A549 (cell line): Measurements from ENCODE around the gene MED13L. TPM values are rescaled to one million over a fixed set of nuclear protein-coding genes. Genes with fewer than 3 reads are reported as not detected.

Experiments used
- ATAC-seq, 2 experiments: fragments of 200-7000 bp in 1 of 2; fragments of >200 bp in 1 of 2; cut with Nextera tagmentation in 1 of 2; cut with Tn5 transposase in 1 of 2; 3 replicates each; pipeline versions ENCODE4 v1.8.0 to v1.9.1; 2018 to 2020; ENCODE audit warnings: mild to moderate bottlenecking in 1 of 2, moderate library complexity in 1 of 2
- CTCF ChIA-PET: fragments of 300-600 bp; sonication (Branson Sonifier 250); formaldehyde crosslinking; extraction: SDS; loops from one replicate; lab custom pipeline; 2021; ENCODE audit warnings: antibody characterized with exemption, inconsistent platforms; lab: Yijun Ruan, JAX
- POLR2A ChIA-PET: fragments of 350-600 bp; formaldehyde crosslinking; extraction: SDS; loops from one replicate; lab custom pipeline; 2021; ENCODE audit warnings: antibody characterized with exemption, inconsistent platforms; lab: Yijun Ruan, JAX
- DNase-seq, 2 experiments: peaks; one replicate each; pipeline versions ENCODE4 v3.0.0 to v3.0.0-alpha.2; 2011 to 2016; ENCODE audit warnings: low read depth in 1 of 2, low spot score in 1 of 2
- FAIRE-seq: peaks from 2 replicates; lab custom pipeline; 2011; peaks lifted over from hg19 to GRCh38; lab: Jason Lieb, UNC
- H3K27ac ChIP-seq, 2 experiments: fragments of >200 bp; sonication (Bioruptor Twin); formaldehyde crosslinking; 3 replicates each; pipeline ENCODE4 v1.5.1; 2016 to 2017
- H3K4me1 ChIP-seq: fragments of >200 bp; sonication (Bioruptor Twin); formaldehyde crosslinking; 3 replicates; pipeline ENCODE4 v1.6.1; 2016
- H3K4me2 ChIP-seq: fragments of >200 bp; sonication (Bioruptor Twin); formaldehyde crosslinking; 3 replicates; pipeline ENCODE4 v1.6.1; 2016
- H3K4me3 ChIP-seq: fragments of >200 bp; sonication (Bioruptor Twin); formaldehyde crosslinking; 3 replicates; pipeline ENCODE4 v1.5.1; 2016
- H3K9me3 ChIP-seq: fragments of >200 bp; sonication (Bioruptor Twin); formaldehyde crosslinking; 3 replicates; pipeline ENCODE4 v1.6.1; 2016
- CBX8 ChIP-seq: fragments of 200-600 bp; sonication (generic); IDR thresholded peaks from 2 replicates; pipeline ENCODE4 v1.6.1; 2016
- CHD4 ChIP-seq: fragments of 200-600 bp; sonication (generic); IDR thresholded peaks from 2 replicates; pipeline ENCODE4 v1.6.1; 2016; ENCODE audit warnings: antibody characterized with exemption, mild to moderate bottlenecking, borderline replicate concordance
- CTCF ChIP-seq: fragments of >200 bp; sonication (Bioruptor Twin); formaldehyde crosslinking; IDR thresholded peaks from 3 replicates; pipeline ENCODE4 v1.5.1; 2016
- EHF ChIP-seq: fragments of 250-450 bp; sonication (Bioruptor Pico); IDR thresholded peaks from 2 replicates; pipeline ENCODE4 v1.5.0; 2020; ENCODE audit warnings: mild to moderate bottlenecking
- EP300 ChIP-seq, 2 experiments: fragments of >200 bp; sonication (Bioruptor Twin); formaldehyde crosslinking; IDR thresholded peaks; 2 replicates in 1 of 2; 3 replicates in 1 of 2; pipeline ENCODE4 v1.6.1; 2016 to 2017
- HDAC2 ChIP-seq: fragments of 200-600 bp; sonication (generic); IDR thresholded peaks from 2 replicates; pipeline ENCODE4 v1.6.1; 2016
- HMGXB4 ChIP-seq: fragments of 250-450 bp; sonication (Bioruptor Pico); IDR thresholded peaks from 2 replicates; pipeline ENCODE4 v1.5.0; 2021; ENCODE audit warnings: mild to moderate bottlenecking, moderate library complexity, borderline replicate concordance
- JUN ChIP-seq, 2 experiments: fragments of >200 bp; sonication (Bioruptor Twin); formaldehyde crosslinking; IDR thresholded peaks; 2 replicates in 1 of 2; 3 replicates in 1 of 2; pipeline ENCODE4 v1.6.1; 2016 to 2017
- KDM1A ChIP-seq: fragments of 200-600 bp; sonication (generic); IDR thresholded peaks from 2 replicates; pipeline ENCODE4 v1.6.1; 2016; ENCODE audit warnings: low read depth, mild to moderate bottlenecking
- MAFK ChIP-seq: fragments of 450-650 bp; IDR thresholded peaks from 2 replicates; pipeline ENCODE4 v1.6.1; 2014; ENCODE audit not compliant: partially characterized antibody
- MYC ChIP-seq: IDR thresholded peaks from 2 replicates; pipeline ENCODE4 v1.6.1; 2012; ENCODE audit warnings: mild to moderate bottlenecking, inconsistent platforms, low read length, improper control_type of control experiment, borderline replicate concordance
- NR3C1 ChIP-seq: fragments of >200 bp; sonication (Bioruptor Twin); formaldehyde crosslinking; IDR thresholded peaks from 3 replicates; pipeline ENCODE4 v1.6.1; 2017
- PHF8 ChIP-seq: fragments of 200-600 bp; sonication (generic); IDR thresholded peaks from 2 replicates; pipeline ENCODE4 v1.6.1; 2016; ENCODE audit warnings: low read depth, mild to moderate bottlenecking, antibody characterized with exemption, moderate library complexity, borderline replicate concordance
- ZC3H11A ChIP-seq: fragments of 450-650 bp; IDR thresholded peaks from 2 replicates; pipeline ENCODE4 v1.6.1; 2014; ENCODE audit warnings: antibody characterized with exemption, mild to moderate bottlenecking
- ZFP36 ChIP-seq: fragments of 450-650 bp; IDR thresholded peaks from 2 replicates; pipeline ENCODE4 v1.6.1; 2014; ENCODE audit warnings: borderline replicate concordance; ENCODE audit not compliant: partially characterized antibody
- WGBS: methylation state at CpG from one replicate; pipeline ENCODE4 v1.1.6; 2017; ENCODE audit errors: missing lambda C conversion rate; 5-methylcytosine and 5-hydroxymethylcytosine counted together
- polyA plus RNA-seq, 4 experiments: library from polyadenylated mRNA; depleted of rRNA in 3 of 4; stranded (reverse); fragments of >200 nt; fragmentation: RNase III in 1 of 4; extraction: RNeasy Plus Mini Kit Qiagen cat#74134 plus additional on column Dnase treatment in 1 of 4; gene quantifications; 2 replicates in 3 of 4; 3 replicates in 1 of 4; pipeline ENCODE4 v1.2.3, GENCODE V29; 2011 to 2017
- TF ChIP-seq, protein P1 (sequence below): fragments of 250-450 bp; sonication (Bioruptor Pico); IDR thresholded peaks from 2 replicates; pipeline ENCODE4 v1.5.0; 2020; ENCODE audit warnings: low read depth, mild to moderate bottlenecking, moderate library complexity
- TF ChIP-seq, protein P2 (sequence below): fragments of 150-350 bp; IDR thresholded peaks from 2 replicates; pipeline ENCODE4 v1.6.1; 2014; ENCODE audit warnings: low read depth, mild to moderate bottlenecking, low read length
- TF ChIP-seq, protein P3 (sequence below): IDR thresholded peaks from 2 replicates; pipeline ENCODE4 v1.6.1; 2012; ENCODE audit warnings: low read depth, borderline replicate concordance

MED13L gene
- polyA plus RNA-seq, 2 of the 4 experiments (the other 2 are of a cell fraction): 23.2 to 134 TPM

DNA sequence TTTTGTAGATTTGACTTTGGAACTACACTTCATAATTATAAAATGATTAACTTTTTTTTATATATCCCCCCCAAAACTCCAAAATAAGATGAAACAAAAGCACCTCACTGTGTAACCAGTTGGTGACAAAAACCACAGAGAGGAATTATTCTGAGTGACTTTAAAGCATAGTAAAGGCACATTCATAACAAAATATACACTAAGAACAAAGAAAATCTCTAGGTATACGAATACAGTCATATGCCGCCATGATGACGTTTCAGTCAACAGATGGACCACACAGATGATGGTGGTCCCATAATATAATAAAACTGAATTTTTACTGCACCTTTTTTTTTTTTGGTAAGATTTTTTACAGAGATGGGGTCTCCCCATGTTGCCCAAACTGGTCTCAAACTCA is 70.7 kb downstream of the MED13L start:
- DNase-seq (no peak), ATAC-seq (no peak), FAIRE-seq (no peak)
- ChIA-PET POLR2A (no interaction called here), CTCF (no interaction called here)
- 93% methylated on average over 3 of the region's 3 CpGs for WGBS
- no peak overlapping the region for H3K27ac ChIP-seq
- TF ChIP-seq, protein P1, sequence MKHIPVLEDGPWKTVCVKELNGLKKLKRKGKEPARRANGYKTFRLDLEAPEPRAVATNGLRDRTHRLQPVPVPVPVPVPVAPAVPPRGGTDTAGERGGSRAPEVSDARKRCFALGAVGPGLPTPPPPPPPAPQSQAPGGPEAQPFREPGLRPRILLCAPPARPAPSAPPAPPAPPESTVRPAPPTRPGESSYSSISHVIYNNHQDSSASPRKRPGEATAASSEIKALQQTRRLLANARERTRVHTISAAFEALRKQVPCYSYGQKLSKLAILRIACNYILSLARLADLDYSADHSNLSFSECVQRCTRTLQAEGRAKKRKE (CRISPR knock-in tag): no peak
- TF ChIP-seq PHF8: no peak
- no peak for TF ChIP-seq NR3C1
- no peak for TF ChIP-seq CTCF
- TF ChIP-seq CBX8: no peak
- no peak overlapping the region for H3K4me2 ChIP-seq
- H3K4me1 ChIP-seq: peaks cover 16% of the 10 kb centered on the region; the same call in 2 of the 3 replicates
- no peak overlapping the region for H3K4me3 ChIP-seq
- H3K9me3 ChIP-seq: no peaks in the 10 kb centered on the region

GRCh38 chr12:116204785-116205184 is 72.7 kb downstream of the MED13L start:
- CTCF ChIA-PET: interaction anchor here (0.8 to 1.8 kb wide), 5 partner anchors 10 to 207 kb away, joined by 3 to 8 read pairs (median 3); no protein-coding TSS in a partner anchor
- FAIRE-seq: no peak
- peaks cover 28% of the 10 kb centered on the region for H3K4me1 ChIP-seq
- no peak overlapping the region for H3K4me3 ChIP-seq
- POLR2A ChIA-PET: no interaction called here
- DNase-seq: no peak
- ATAC-seq: peak in 1 of 2 experiments; percentile 46; a peak in 1 of 6 replicates
- TF ChIP-seq, protein P2, sequence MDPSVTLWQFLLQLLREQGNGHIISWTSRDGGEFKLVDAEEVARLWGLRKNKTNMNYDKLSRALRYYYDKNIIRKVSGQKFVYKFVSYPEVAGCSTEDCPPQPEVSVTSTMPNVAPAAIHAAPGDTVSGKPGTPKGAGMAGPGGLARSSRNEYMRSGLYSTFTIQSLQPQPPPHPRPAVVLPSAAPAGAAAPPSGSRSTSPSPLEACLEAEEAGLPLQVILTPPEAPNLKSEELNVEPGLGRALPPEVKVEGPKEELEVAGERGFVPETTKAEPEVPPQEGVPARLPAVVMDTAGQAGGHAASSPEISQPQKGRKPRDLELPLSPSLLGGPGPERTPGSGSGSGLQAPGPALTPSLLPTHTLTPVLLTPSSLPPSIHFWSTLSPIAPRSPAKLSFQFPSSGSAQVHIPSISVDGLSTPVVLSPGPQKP: no peak
- TF ChIP-seq JUN (IDR thresholded peaks at IDR 0.05) (no peak), ZFP36 (no peak), EHF (CRISPR knock-in tag) (no peak)
- TF ChIP-seq, protein P3, sequence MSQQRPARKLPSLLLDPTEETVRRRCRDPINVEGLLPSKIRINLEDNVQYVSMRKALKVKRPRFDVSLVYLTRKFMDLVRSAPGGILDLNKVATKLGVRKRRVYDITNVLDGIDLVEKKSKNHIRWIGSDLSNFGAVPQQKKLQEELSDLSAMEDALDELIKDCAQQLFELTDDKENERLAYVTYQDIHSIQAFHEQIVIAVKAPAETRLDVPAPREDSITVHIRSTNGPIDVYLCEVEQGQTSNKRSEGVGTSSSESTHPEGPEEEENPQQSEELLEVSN: no peak
- WGBS: 92% methylated on average over 3 of the region's 3 CpGs
- H3K4me2 ChIP-seq: no peak overlapping the region
- no peak overlapping the region for H3K27ac ChIP-seq
- no peaks in the 10 kb centered on the region for H3K9me3 ChIP-seq

DNA sequence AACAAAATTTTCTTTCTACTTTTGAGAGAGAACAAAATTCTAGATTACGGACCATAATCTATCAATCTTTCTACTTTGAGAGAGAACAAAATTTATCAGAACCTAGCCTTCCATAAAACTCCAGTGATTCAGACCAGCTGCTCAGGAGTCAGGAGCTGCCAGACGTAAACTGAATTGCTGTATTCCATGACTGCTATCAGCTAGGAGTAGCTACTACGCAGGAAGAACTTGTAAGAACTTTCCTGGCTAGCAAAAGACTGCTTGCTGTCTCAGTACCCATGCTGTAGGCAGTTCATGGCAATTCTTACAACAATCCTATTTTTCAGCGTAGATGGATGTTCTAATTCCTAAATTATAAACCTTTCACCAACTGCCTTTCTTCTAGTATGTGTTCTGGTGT is 73.3 kb downstream of the MED13L start:
- no peak for DNase-seq
- H3K4me1 ChIP-seq: peaks cover 32% of the 10 kb centered on the region
- FAIRE-seq: no peak
- no peak for ATAC-seq
- H3K4me2 ChIP-seq: no peak overlapping the region
- no peak overlapping the region for H3K4me3 ChIP-seq
- ChIA-PET CTCF (interaction anchor here (1.1 to 1.8 kb wide), 2 partner anchors 10 to 32 kb away, joined by 3 to 8 read pairs; no protein-coding TSS in a partner anchor), POLR2A (no interaction called here)
- H3K27ac ChIP-seq: no peak overlapping the region
- 93% methylated on average over 4 of the region's 4 CpGs for WGBS
- H3K9me3 ChIP-seq: no peaks in the 10 kb centered on the region
- TF ChIP-seq HDAC2: no peak
- no peak for TF ChIP-seq PHF8
- TF ChIP-seq MAFK: no peak
- no peak for TF ChIP-seq EP300 (IDR thresholded peaks at IDR 0.05)
- no peak for TF ChIP-seq CHD4
- TF ChIP-seq JUN (IDR thresholded peaks at IDR 0.05): no peak
- TF ChIP-seq ZC3H11A: no peak
- TF ChIP-seq HMGXB4 (CRISPR knock-in tag): no peak
- TF ChIP-seq MYC: no peak
- no peak for TF ChIP-seq KDM1A
